Gastrocnemius medialis (tissue), 4 donors: Measurements from ENCODE around the gene PYDC1. TPM values are rescaled to one million over a fixed set of nuclear protein-coding genes. Genes with fewer than 3 reads are reported as not detected.

Experiments
- ATAC-seq, 2 donors: fragments of 150-250 bp; one replicate each; pipeline ENCODE4 v1.9.1; 2016
- DNase-seq, 2 donors: peaks; one replicate each; pipeline ENCODE4 v3.0.0-alpha.2; 2019
- H3K27ac ChIP-seq, 4 donors: fragments of 200-600 bp; sonication (generic); 1 replicate in 1 of 4; 2 replicates in 3 of 4; pipeline ENCODE4 v1.5.1; 2016 to 2018; ENCODE audit warnings: mild to moderate bottlenecking in 2 of 4, moderate library complexity in 1 of 4
- H3K27me3 ChIP-seq, 3 donors: fragments of 200-600 bp; sonication (generic) in 2 of 3; 1 replicate in 1 of 3; 2 replicates in 2 of 3; pipeline versions ENCODE4 v1.5.1 to v1.6.0; 2016 to 2019; ENCODE audit warnings: mild to moderate bottlenecking in 1 of 3, moderate library complexity in 1 of 3
- H3K36me3 ChIP-seq, 2 donors: fragments of 200-600 bp; sonication (generic) in 1 of 2; one replicate each; pipeline ENCODE4 v1.5.1; 2017 to 2018
- H3K4me1 ChIP-seq, 2 donors: fragments of 200-600 bp; sonication (generic) in 1 of 2; one replicate each; pipeline ENCODE4 v1.5.1; 2016 to 2017; ENCODE audit warnings: mild to moderate bottlenecking in 2 of 2
- H3K4me3 ChIP-seq, 4 donors: fragments of 200-600 bp; sonication (generic) in 3 of 4; 1 replicate in 1 of 4; 2 replicates in 3 of 4; pipeline ENCODE4 v1.5.1; 2016 to 2019; ENCODE audit warnings: mild to moderate bottlenecking in 2 of 4
- H3K9me3 ChIP-seq, 3 donors: fragments of 200-600 bp; sonication (generic) in 2 of 3; 1 replicate in 1 of 3; 2 replicates in 2 of 3; pipeline ENCODE4 v1.5.1; 2016 to 2019
- POLR2A ChIP-seq, 2 donors: fragments of 450-650 bp; IDR thresholded peaks; one replicate each; pipeline ENCODE4 v1.6.1; 2017; ENCODE audit warnings: antibody characterized with exemption in 2 of 2, mild to moderate bottlenecking in 2 of 2, moderate library complexity in 2 of 2
- in situ Hi-C, 4 donors: fragments of 200-750 bp; cut with MboI; loops; one replicate each; pipeline versions ENCODE4 v1.15.0 to v1.8.0; 2017; ENCODE audit warnings: low sequenced_read_pairs in 4 of 4
- intact Hi-C: fragments of 100-400 bp; cut with DNase I; formaldehyde crosslinking; loops from one replicate; pipeline ENCODE4 v1.15.1; 2023; ENCODE audit warnings: low total_unique reads
- total RNA-seq, 4 donors: library from RNA; depleted of rRNA; stranded (reverse); fragments of >200 nt; gene quantifications; one replicate each; pipeline versions ENCODE4 v1.1.0 to v1.2.3, GENCODE V29; 2016
- TF ChIP-seq, protein P1 (sequence below), 5 experiments: fragments of 450-650 bp in 3 of 5; fragments of 200-600 bp in 2 of 5; sonication (generic) in 2 of 5; IDR thresholded peaks in 4 of 5; conservative IDR thresholded peaks in 1 of 5; 1 replicate in 4 of 5; 2 replicates in 1 of 5; pipeline ENCODE4 v1.5.1; 2016 to 2019; ENCODE audit warnings: antibody characterized with exemption in 5 of 5, mild to moderate bottlenecking in 3 of 5, moderate library complexity in 3 of 5

PYDC1 gene
- total RNA-seq, 4 donors from 2014 or later: not detected

DNA sequence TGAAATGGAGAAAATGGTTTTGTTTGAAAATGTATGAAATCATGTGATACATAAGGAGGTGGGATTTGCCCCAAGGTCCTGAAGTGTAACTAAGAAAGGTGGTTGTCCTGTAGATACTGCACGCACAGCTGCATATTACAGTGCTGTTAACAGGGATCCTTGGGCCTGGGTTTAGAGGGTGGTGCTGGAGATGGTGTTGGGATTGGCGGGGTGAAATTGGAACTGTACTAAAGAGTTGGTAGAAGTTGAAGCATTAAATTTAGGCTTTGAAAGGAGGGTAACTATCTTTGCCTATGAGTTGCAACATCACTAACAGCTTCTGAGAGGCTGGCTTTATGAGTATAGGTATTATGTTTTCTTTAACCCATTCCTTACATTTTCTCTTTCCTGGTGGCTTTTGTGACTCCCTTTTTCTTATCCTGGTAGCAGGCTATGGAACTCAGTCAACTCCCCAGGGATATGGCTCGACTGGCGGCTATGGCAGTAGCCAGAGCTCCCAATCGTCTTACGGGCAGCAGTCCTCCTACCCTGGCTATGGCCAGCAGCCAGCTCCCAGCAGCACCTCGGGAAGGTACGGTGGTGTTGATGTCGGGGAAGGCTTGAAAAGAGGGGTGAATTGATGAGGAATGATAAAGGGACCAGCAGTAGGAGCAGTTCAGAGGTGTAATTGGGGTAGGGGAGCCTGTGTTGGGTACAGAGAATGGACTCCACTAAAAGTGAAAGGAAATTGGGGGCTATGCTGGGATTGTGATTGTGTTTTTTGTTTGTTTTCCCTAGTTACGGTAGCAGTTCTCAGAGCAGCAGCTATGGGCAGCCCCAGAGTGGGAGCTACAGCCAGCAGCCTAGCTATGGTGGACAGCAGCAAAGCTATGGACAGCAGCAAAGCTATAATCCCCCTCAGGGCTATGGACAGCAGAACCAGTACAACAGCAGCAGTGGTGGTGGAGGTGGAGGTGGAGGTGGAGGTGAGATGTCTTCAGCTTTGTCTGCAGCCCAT, 33.2 kb downstream of the PYDC1 start:
- Histone ChIP-seq H3K27me3 (no peaks in the 10 kb centered on the region), H3K9me3 (no peaks in the 10 kb centered on the region), H3K36me3 (peaks cover under 1 to 66% of the 10 kb centered on the region in 2 donors), H3K4me3 (no peak overlapping the region), H3K27ac (peak overlapping the region; percentile 14 to 100 (median 68)), H3K4me1 (peaks cover 38 to 54% of the 10 kb centered on the region in 2 donors)
- in situ Hi-C loops (loop anchor here in 2 of 4 donors (10.0 to 25.0 kb wide), 2 partner anchors 261 to 679 kb away; partner anchors contain the start of genes ZNF267 (in 2 of the 2) and ZNF843 (in 1 of the 2)), intact Hi-C loops (loop anchor here (5.0 kb wide), 1 partner anchor 436 kb away; the partner anchor contains the start of gene PHKG2)
- no peak for ATAC-seq
- no peak for DNase-seq
- TF ChIP-seq, protein P1, sequence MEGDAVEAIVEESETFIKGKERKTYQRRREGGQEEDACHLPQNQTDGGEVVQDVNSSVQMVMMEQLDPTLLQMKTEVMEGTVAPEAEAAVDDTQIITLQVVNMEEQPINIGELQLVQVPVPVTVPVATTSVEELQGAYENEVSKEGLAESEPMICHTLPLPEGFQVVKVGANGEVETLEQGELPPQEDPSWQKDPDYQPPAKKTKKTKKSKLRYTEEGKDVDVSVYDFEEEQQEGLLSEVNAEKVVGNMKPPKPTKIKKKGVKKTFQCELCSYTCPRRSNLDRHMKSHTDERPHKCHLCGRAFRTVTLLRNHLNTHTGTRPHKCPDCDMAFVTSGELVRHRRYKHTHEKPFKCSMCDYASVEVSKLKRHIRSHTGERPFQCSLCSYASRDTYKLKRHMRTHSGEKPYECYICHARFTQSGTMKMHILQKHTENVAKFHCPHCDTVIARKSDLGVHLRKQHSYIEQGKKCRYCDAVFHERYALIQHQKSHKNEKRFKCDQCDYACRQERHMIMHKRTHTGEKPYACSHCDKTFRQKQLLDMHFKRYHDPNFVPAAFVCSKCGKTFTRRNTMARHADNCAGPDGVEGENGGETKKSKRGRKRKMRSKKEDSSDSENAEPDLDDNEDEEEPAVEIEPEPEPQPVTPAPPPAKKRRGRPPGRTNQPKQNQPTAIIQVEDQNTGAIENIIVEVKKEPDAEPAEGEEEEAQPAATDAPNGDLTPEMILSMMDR (IDR thresholded peaks at IDR 0.05 in 4 of 5, conservative IDR thresholded peaks at IDR 0.05 in 1 of 5): no peak
- no peak for TF ChIP-seq POLR2A (IDR thresholded peaks at IDR 0.05)

GRCh38 chr16:31182391-31182790, 34.5 kb downstream of the PYDC1 start:
- intact Hi-C loops: loop anchor here (5.0 kb wide), 1 partner anchor 435 kb away; the partner anchor contains the start of gene PHKG2
- Histone ChIP-seq H3K36me3 (peaks cover 0 to 52% of the 10 kb centered on the region in 2 donors), H3K4me1 (peaks cover 40 to 49% of the 10 kb centered on the region in 2 donors), H3K27ac (peak overlapping the region; percentile 94 to 100 (median 96)), H3K4me3 (peak overlapping the region; percentile 77 to 100 (median 86)), H3K9me3 (no peaks in the 10 kb centered on the region), H3K27me3 (no peaks in the 10 kb centered on the region)
- ATAC-seq: no peak
- DNase-seq: no peak
- TF ChIP-seq, protein P1 (IDR thresholded peaks at IDR 0.05 in 4 of 5, conservative IDR thresholded peaks at IDR 0.05 in 1 of 5): no peak
- no peak for TF ChIP-seq POLR2A (IDR thresholded peaks at IDR 0.05)
- in situ Hi-C loops: loop anchor here in 2 of 4 donors (10.0 to 25.0 kb wide), 2 partner anchors 262 to 680 kb away; partner anchors contain the start of genes ZNF267 (in 2 of the 2) and ZNF843 (in 1 of the 2)

DNA sequence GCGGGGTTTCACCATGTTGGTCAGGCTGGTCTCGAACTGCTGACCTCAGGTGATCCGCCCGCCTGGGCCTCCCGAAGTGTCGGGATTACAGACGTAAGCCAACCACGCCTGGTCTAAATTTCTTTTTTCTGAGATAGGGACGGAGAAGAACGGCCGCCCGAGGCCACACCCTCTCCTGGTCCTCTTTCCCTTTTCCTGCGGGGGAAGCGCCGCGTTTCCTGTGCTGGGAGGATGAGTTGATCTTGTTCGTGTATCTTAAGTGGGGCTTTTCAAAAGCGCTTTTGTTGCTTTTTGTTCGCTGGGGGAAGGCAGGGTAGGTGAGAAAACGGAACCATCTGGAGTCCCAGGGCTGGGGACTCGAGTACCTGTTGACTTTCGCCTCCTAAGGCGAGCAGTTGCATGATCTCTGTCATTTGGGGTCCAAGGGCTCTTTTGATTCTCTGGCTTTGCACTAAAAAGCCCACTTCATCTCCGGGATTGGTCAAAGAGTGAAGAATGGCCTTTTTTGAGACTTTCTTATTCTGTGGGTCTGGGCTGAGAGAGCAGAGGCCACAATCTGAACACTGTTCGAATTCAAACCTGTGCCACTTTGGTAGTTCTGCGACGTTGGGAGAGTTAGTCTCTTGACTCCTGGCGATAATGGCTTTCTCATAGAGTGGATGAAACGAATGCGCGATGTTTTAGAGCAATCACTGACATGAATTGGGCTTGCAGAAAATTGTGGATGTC, 35.7 kb downstream of the PYDC1 start:
- Histone ChIP-seq H3K4me3 (peak overlapping the region; percentile 77 to 100 (median 86)), H3K36me3 (peaks cover 0 to 41% of the 10 kb centered on the region in 2 donors), H3K9me3 (no peaks in the 10 kb centered on the region), H3K27ac (peak overlapping the region; percentile 94 to 100 (median 96)), H3K27me3 (no peaks in the 10 kb centered on the region), H3K4me1 (peaks cover 37 to 42% of the 10 kb centered on the region in 2 donors)
- intact Hi-C loops (loop anchor here (1.0 to 5.0 kb wide), 3 partner anchors 148 to 434 kb away; partner anchors contain the start of genes PHKG2 and STX4), in situ Hi-C loops (loop anchor here in 2 of 4 donors (10.0 to 25.0 kb wide), 2 partner anchors 264 to 681 kb away; partner anchors contain the start of genes ZNF267 (in 2 of the 2) and ZNF843 (in 1 of the 2))
- no peak for TF ChIP-seq POLR2A (IDR thresholded peaks at IDR 0.05)
- TF ChIP-seq, protein P1 (IDR thresholded peaks at IDR 0.05 in 4 of 5, conservative IDR thresholded peaks at IDR 0.05 in 1 of 5): no peak
- ATAC-seq (no peak), DNase-seq (no peak)
